ENCODE measurements around the gene ASL.

DNA sequence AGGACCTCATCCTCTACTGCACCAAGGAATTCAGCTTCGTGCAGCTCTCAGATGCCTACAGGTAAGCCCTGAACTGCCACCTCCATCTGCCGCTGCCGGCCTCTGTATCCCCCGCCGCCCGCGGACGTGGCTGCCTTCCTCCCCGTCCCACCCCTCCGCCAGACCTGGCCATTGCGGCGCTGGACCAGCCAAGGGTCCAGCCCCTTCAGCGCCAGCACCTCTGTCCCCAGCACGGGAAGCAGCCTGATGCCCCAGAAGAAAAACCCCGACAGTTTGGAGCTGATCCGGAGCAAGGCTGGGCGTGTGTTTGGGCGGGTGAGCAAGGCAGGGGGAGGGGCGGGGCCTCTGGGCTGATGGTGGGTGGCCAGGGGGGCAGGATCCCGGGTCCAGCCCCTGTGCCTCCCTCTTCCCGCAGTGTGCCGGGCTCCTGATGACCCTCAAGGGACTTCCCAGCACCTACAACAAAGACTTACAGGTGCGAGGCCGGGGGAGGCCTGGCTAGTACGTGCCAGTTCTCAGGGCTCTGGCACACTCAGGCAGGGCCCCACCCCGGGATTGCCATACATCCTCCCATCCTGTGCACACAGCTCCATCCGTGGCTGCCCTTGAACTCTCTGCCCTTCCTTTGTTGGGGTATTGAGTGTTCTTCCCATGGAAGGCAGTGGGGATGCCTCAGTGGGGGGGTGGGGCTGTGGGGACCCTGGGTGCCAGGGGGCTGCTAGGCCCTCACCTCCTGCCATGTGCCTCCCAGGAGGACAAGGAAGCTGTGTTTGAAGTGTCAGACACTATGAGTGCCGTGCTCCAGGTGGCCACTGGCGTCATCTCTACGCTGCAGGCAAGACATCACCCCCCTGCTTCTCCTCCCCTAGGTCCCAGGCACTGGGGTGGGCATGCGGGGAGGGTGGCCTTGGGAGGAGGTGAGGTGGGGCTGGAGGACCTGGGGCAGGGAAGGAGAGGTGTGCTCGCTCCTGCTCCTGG lies 13.5 kb downstream of the ASL start:
- TF ChIP-seq CTCF (IDR thresholded peaks at IDR 0.05): no peak
- TF ChIP-seq POLR2A (IDR thresholded peaks at IDR 0.05): no peak

Data from body of pancreas (tissue), 4 donors.